ENCODE results near the gene PSMB4. TPM values are rescaled to one million over a fixed set of nuclear protein-coding genes. Genes with fewer than 3 reads are reported as not detected.
"Not testable (repeated sequence)": the region's sequence is repeated elsewhere in the genome, so short reads cannot be mapped to it uniquely, and the experiment has no call there.

The PSMB4 gene
- total RNA-seq, 1 donor from 2014 or later, result 350 TPM

- peaks cover 4% of the 10 kb centered on the region for H3K36me3 ChIP-seq (ENCODE audit: control insufficient read depth, insufficient read depth, low read length)
- no peak for TF ChIP-seq CTCF (IDR thresholded peaks at IDR 0.05; ENCODE audit: insufficient read depth, low read length, severe bottlenecking)
- DNase-seq (ENCODE audit: low read depth) (no peak), FAIRE-seq (no peak)
- H3K4me3 ChIP-seq (ENCODE audit: low read depth, low read length), result no peak overlapping the region
- no peaks in the 10 kb centered on the region for H3K27me3 ChIP-seq (ENCODE audit: control insufficient read depth, insufficient read depth, low read length)
These were observed 20.4 kb downstream of the PSMB4 start for GRCh38 chr1:151419819-151420218.

- no peak overlapping the region for H3K4me3 ChIP-seq (ENCODE audit: low read depth, low read length)
- DNase-seq (ENCODE audit: low read depth) (no peak), FAIRE-seq (no peak)
- peaks cover 14% of the 10 kb centered on the region for H3K36me3 ChIP-seq (ENCODE audit: control insufficient read depth, insufficient read depth, low read length)
- TF ChIP-seq CTCF (IDR thresholded peaks at IDR 0.05; ENCODE audit: insufficient read depth, low read length, severe bottlenecking), result no peak
- no peaks in the 10 kb centered on the region for H3K27me3 ChIP-seq (ENCODE audit: control insufficient read depth, insufficient read depth, low read length)
These were observed 25.7 kb downstream of the PSMB4 start for GRCh38 chr1:151425103-151425502.

GRCh38 chr1:151428068-151428467 is 28.7 kb downstream of the PSMB4 start:
- no peak for DNase-seq (ENCODE audit: low read depth)
- Histone ChIP-seq H3K36me3 (ENCODE audit: control insufficient read depth, insufficient read depth, low read length) (peaks cover 14% of the 10 kb centered on the region), H3K4me3 (ENCODE audit: low read depth, low read length) (no peak overlapping the region), H3K27me3 (ENCODE audit: control insufficient read depth, insufficient read depth, low read length) (no peaks in the 10 kb centered on the region)
- no peak for FAIRE-seq
- no peak for TF ChIP-seq CTCF (IDR thresholded peaks at IDR 0.05; ENCODE audit: insufficient read depth, low read length, severe bottlenecking)

GRCh38 chr1:151433827-151434226 is 34.5 kb downstream of the PSMB4 start:
- not testable (repeated sequence) for FAIRE-seq; H3K36me3 ChIP-seq (ENCODE audit: control insufficient read depth, insufficient read depth, low read length); DNase-seq (ENCODE audit: low read depth); H3K27me3 ChIP-seq (ENCODE audit: control insufficient read depth, insufficient read depth, low read length); H3K4me3 ChIP-seq (ENCODE audit: low read depth, low read length)

- Histone ChIP-seq H3K27me3 (ENCODE audit: control insufficient read depth, insufficient read depth, low read length) (no peaks in the 10 kb centered on the region), H3K4me3 (ENCODE audit: low read depth, low read length) (no peak overlapping the region), H3K36me3 (ENCODE audit: control insufficient read depth, insufficient read depth, low read length) (peaks cover 3% of the 10 kb centered on the region)
- FAIRE-seq (no peak), DNase-seq (ENCODE audit: low read depth) (peak; percentile 51)
- TF ChIP-seq CTCF (IDR thresholded peaks at IDR 0.05; ENCODE audit: insufficient read depth, low read length, severe bottlenecking), result no peak
These were observed 35.8 kb downstream of the PSMB4 start for GRCh38 chr1:151435174-151435573.

GRCh38 chr1:151436985-151437384 is 37.6 kb downstream of the PSMB4 start:
- no peak overlapping the region for H3K4me3 ChIP-seq (ENCODE audit: low read depth, low read length)
- H3K27me3 ChIP-seq (ENCODE audit: control insufficient read depth, insufficient read depth, low read length), result no peaks in the 10 kb centered on the region
- FAIRE-seq (no peak), DNase-seq (ENCODE audit: low read depth) (no peak)
- TF ChIP-seq CTCF (IDR thresholded peaks at IDR 0.05; ENCODE audit: insufficient read depth, low read length, severe bottlenecking), result no peak
- H3K36me3 ChIP-seq (ENCODE audit: control insufficient read depth, insufficient read depth, low read length), result peaks cover 5% of the 10 kb centered on the region

- not testable (repeated sequence) for DNase-seq (ENCODE audit: low read depth); H3K4me3 ChIP-seq (ENCODE audit: low read depth, low read length); FAIRE-seq; H3K36me3 ChIP-seq (ENCODE audit: control insufficient read depth, insufficient read depth, low read length); H3K27me3 ChIP-seq (ENCODE audit: control insufficient read depth, insufficient read depth, low read length)
These were observed 38.0 kb downstream of the PSMB4 start for GRCh38 chr1:151437396-151437795.

All from bronchial epithelial cell (primary cell).